ENCODE data around the gene GLDC.
A peak's percentile ranks its signal among the peaks of the same experiment; 100 is the strongest.

GLDC gene

GRCh38 chr9:6616951-6617602, 28.5 kb downstream of the GLDC start:
- no peak for DNase-seq

GRCh38 chr9:6614489-6614888, 31.0 kb downstream of the GLDC start:
- no peak for DNase-seq

- no peak for DNase-seq
Measured at GRCh38 chr9:6611865-6612264, 33.7 kb downstream of the GLDC start.

GRCh38 chr9:6610073-6610472, 35.5 kb downstream of the GLDC start:
- no peak for DNase-seq

DNA sequence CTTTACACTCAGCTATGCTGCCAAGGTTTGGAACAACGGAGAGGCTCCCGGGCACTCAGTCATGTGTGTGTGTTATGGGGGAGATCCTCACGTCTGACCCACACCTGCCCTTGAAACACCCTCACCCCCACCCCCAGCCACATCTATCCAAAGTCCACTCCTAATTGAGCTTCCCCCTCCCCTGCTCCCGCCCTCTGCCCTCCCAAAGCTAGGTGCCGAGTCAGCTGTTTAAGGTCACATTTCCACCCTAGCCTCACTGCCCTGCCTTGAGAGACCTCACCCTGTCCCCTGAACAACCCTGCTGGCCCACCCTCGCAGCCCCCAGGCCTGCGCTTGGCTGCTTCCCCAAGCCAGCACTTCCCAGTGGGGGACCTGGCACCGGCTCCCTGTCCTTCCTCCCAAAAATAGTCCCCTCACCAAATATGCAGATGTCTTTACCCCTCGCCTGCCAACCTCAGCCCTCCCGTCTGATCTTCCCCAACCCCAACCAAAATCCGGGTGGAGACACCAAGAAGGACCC, 36.0 kb downstream of the GLDC start:
- no peak for DNase-seq

- DNase-seq = no peak
Measured at GRCh38 chr9:6605202-6605601, 40.3 kb downstream of the GLDC start.

DNA sequence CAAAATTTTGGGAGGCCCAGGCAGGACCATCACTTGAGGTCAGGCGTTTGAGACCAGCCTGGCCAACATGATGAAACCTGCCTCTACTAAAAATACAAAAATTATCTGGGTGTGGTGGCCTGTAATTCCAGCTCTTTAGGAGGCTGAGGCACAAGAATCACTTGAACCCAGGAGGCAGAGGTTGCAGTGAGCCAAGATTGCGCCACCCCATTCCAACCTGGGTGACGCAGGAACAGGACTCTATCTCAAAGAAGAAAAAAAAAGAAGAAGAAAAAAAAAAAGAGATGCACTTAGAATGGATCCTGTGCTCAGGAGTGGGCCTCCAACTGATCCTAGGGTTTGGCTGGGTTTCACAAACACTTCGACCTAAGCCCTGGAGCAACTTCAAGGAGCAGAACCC, 45.1 kb downstream of the GLDC start:
- DNase-seq = no peak

GRCh38 chr9:6600006-6600405, 45.5 kb downstream of the GLDC start:
- no peak for DNase-seq

GRCh38 chr9:6598249-6598725, 47.2 kb downstream of the GLDC start:
- no peak for DNase-seq

GRCh38 chr9:6592791-6593190, 52.7 kb downstream of the GLDC start:
- DNase-seq = no peak

- no peak for DNase-seq
Measured at GRCh38 chr9:6592231-6592630, 53.3 kb downstream of the GLDC start.

- no peak for DNase-seq
Measured at GRCh38 chr9:6590772-6591384, 54.7 kb downstream of the GLDC start.

- DNase-seq = no peak
Measured at GRCh38 chr9:6590334-6590733, 55.2 kb downstream of the GLDC start.

GRCh38 chr9:6584881-6585597, 60.5 kb downstream of the GLDC start:
- no peak for DNase-seq

DNA sequence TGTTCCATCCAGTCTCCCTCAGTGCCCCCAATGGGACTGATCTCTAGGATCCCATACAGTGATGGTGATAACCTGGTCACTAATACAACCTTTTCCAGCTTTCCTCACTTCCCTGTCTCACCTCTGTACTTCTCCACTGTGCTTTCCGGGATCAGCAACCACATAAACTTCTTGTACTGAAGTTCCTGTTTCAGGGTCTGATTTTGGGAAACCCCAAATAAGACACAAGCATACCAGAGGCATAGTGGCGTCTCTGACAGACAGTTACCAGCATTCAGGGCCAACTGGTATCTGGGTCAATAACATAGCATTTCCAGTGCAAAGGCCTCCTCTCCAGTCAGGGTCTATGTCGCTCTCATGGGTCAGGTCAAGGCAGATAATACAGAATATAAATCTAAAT, 64.3 kb downstream of the GLDC start:
- no peak for DNase-seq

DNA sequence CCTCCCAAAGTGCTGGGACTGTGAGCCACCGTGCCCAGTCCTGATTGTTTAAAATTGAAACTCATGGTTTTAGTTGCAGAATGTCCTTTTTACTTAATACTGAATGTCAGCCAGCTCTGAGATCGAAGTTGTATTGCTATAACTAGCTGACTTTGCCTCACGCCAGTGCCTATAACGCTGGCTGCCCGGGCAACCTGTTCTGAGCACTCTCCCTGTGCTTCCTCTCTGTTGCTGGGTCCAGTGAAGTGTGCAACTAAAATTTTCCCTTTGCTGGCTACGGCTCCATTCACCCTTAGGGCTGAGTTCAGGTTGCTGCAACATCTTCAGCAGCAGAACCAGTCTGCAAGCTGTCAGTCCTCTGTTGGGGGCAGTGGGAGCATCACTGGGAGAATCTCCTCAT, 65.9 kb downstream of the GLDC start:
- DNase-seq = no peak

DNA sequence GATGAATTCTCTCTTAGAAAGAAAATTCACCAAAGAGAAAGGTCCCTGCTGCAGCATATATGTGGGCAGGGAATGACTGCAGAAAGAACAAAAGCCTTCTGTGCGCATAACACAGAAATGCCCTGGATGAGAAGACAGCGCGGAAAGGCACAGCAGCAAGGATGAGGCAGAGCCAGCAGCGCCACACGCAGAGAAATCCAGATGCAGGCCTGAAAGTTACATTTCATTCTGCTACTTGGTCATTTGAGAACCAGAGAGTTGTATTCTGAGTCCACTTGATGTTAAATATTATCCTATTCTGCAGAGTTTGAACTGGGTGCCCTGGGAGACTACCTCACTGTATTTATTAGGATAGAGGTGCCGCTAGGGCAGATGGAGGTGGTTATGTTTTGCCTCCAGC, 68.5 kb downstream of the GLDC start:
- no peak for DNase-seq

DNA sequence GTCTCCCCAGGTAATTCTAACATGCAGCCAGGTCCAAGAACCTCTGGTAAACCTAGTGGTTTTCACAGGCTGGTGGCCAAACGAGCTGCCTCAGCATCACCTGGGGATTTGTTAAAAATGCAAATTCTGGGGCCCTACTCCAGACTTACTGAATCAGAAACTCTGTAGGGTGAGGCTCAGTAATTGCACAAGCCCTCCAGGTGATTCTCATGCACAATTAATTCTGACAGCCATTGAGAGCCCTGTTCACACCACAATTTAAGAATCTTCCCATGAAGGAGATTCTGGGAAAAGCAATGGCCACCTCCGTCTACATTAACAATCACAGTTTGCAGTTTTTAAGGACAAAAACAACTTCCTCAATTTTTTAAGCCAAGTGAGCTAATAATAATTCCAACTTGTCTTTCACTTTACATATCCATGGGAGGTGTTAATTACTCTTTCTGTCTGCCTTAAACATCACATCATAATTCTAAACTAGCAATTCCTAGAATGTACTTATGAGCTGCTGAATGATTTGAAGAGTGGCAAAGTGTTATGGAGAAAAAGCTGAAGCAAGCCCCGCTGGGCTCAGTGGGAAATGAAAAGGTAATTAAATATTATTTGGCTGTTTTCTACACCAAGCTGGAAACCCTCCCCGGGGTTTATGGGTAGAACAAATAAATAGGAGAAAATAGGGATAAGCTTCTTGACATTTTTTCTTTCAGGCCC, 70.0 kb downstream of the GLDC start:
- DNase-seq = no peak

DNA sequence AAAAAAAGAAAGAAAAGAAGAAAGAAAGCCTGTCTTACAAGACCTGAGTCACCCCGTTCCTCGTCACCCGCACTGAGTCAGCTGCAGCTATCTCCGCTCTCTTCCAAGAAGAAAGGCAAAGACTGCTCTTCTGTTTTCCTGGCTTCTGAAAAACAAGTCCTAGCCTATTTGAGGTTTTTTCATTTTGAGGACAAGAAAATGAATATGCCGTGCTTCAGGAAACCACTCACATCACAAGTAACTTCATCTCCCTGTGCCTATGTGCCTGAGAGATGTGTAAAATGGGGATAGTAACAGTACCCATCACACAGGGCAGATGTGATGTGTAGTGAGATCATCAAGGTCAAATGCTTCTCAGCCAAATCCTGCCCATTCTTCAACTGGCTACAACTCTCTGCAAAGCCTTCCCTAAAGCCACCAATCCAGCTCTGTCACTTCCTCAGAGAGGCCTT, 78.4 kb downstream of the GLDC start:
- peak; percentile 73 for DNase-seq

- peak; percentile 87 for DNase-seq
Measured at GRCh38 chr9:6566409-6567139, 79.0 kb downstream of the GLDC start.

- no peak for DNase-seq
Measured at GRCh38 chr9:6565312-6565711, 80.2 kb downstream of the GLDC start.

- no peak for DNase-seq
Measured at GRCh38 chr9:6564868-6565267, 80.7 kb downstream of the GLDC start.

GRCh38 chr9:6564360-6564759, 81.2 kb downstream of the GLDC start:
- DNase-seq = no peak

Data from islet precursor cell (in vitro differentiated cells).